Caco-2 (cell line): Measurements from ENCODE around the gene DPYSL5. TPM values are rescaled to one million over a fixed set of nuclear protein-coding genes. Genes with fewer than 3 reads are reported as not detected.
A peak's percentile ranks its signal among the peaks of the same experiment; 100 is the strongest.

Experiments used
- BruUV-seq: library from RNA; stranded (reverse); fragments of 400-500 nt; replicated peaks from 2 replicates; lab custom pipeline; 2021; lab: Mats Ljungman, UMichigan
- CTCF ChIA-PET: fragments of 300-600 bp; sonication (Branson Sonifier 250); formaldehyde crosslinking; loops from one replicate; lab custom pipeline; 2022; ENCODE audit warnings: antibody characterized with exemption; lab: Charles Lee
- POLR2A ChIA-PET: fragments of 300-600 bp; sonication (Branson Sonifier 250); formaldehyde crosslinking; loops from one replicate; lab custom pipeline; 2022; ENCODE audit warnings: antibody characterized with exemption; lab: Charles Lee
- DNase-seq, 2 experiments: peaks; one replicate each; pipeline versions ENCODE4 v3.0.0 to v3.0.0-alpha.2; 2020 to 2022
- H3K27me3 ChIP-seq: replicated peaks from 2 replicates; pipeline ENCODE4 v1.6.0; 2011; ENCODE audit warnings: low read length; ENCODE audit not compliant: control insufficient read depth, insufficient read depth
- H3K36me3 ChIP-seq: 2 replicates; pipeline ENCODE4 v1.5.1; 2011; ENCODE audit warnings: low read length; ENCODE audit not compliant: control insufficient read depth, insufficient read depth
- H3K4me1 ChIP-seq: fragments of 250-450 bp; sonication (Bioruptor Pico); 2 replicates; pipeline ENCODE4 v1.5.1; 2020; ENCODE audit warnings: mild to moderate bottlenecking
- H3K4me3 ChIP-seq: 2 replicates; pipeline ENCODE4 v1.5.1; 2011; ENCODE audit warnings: low read depth, mild to moderate bottlenecking, control low read depth, low read length
- H3K9me3 ChIP-seq: fragments of 250-450 bp; sonication (Bioruptor Pico); 2 replicates; pipeline ENCODE4 v1.5.1; 2020; ENCODE audit warnings: mild to moderate bottlenecking, moderate library complexity
- H3K27ac Mint-ChIP-seq: one replicate; pipeline ENCODE4 v1.8.0; 2022; ENCODE audit warnings: mixed read lengths; ENCODE audit not compliant: unreplicated experiment
- H3K27me3 Mint-ChIP-seq: one replicate; pipeline ENCODE4 v1.8.0; 2022; ENCODE audit warnings: mixed read lengths; ENCODE audit not compliant: insufficient read depth, unreplicated experiment
- H3K36me3 Mint-ChIP-seq: one replicate; pipeline ENCODE4 v1.8.0; 2022; ENCODE audit warnings: mild to moderate bottlenecking, mixed read lengths; ENCODE audit not compliant: insufficient read depth, unreplicated experiment
- H3K4me1 Mint-ChIP-seq: one replicate; pipeline ENCODE4 v1.8.0; 2022; ENCODE audit warnings: low read depth, mixed read lengths; ENCODE audit not compliant: unreplicated experiment
- H3K4me3 Mint-ChIP-seq: one replicate; pipeline ENCODE4 v1.8.0; 2022; ENCODE audit warnings: mild to moderate bottlenecking, moderate library complexity, mixed read lengths; ENCODE audit not compliant: unreplicated experiment
- H3K9me3 Mint-ChIP-seq: one replicate; pipeline ENCODE4 v1.8.0; 2022; ENCODE audit warnings: mixed read lengths; ENCODE audit not compliant: unreplicated experiment
- intact Hi-C: fragments of 100-400 bp; cut with micrococcal nuclease; formaldehyde crosslinking; loops from one replicate; pipeline ENCODE4 v1.10.0; 2022; ENCODE audit not compliant: unreplicated experiment
- total RNA-seq: library from RNA; stranded (reverse); gene quantifications from 2 replicates; pipeline ENCODE4 v1.2.3, GENCODE V29; 2022
- TF ChIP-seq, protein P1 (sequence below), 2 experiments: fragments of 200-600 bp in 1 of 2; IDR thresholded peaks; 1 replicate in 1 of 2; 2 replicates in 1 of 2; pipeline versions ENCODE4 v1.5.1 to v1.8.0; 2011 to 2022; ENCODE audit warnings: antibody characterized with exemption in 1 of 2, control low read depth in 1 of 2, inconsistent platforms in 1 of 2, low read depth in 1 of 2, low read length in 1 of 2, mild to moderate bottlenecking in 1 of 2, moderate library complexity in 1 of 2; ENCODE audit not compliant: insufficient read depth in 1 of 2, severe bottlenecking in 1 of 2, unreplicated experiment in 1 of 2

Gene DPYSL5
- total RNA-seq, 1 experiment from 2014 or later: 2.4 TPM

DNA sequence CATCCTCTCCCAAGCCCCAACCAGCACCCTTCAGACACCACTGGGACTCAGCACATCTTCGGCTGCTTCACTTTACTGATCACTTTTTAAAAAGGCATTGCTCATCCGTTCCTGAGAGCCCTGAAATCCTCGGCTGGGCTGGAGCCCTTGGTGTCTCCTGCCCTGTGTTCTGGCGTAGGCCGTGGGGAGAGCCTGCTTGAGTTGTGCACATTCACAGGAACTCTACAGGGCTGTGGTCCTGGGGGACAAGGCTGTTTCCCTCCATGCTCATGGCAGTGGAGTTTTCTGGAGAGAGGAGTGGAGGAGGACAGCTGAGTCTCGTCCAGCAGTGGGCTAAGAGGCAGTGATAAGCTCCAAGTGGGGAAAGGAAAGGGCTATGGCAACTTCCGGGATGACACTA, 46.1 kb upstream of the DPYSL5 start:
- Histone ChIP-seq H3K4me3 (no peak overlapping the region), H3K4me1 (no peaks in the 10 kb centered on the region), H3K27me3 (no peaks in the 10 kb centered on the region), H3K36me3 (no peaks in the 10 kb centered on the region), H3K9me3 (no peaks in the 10 kb centered on the region)
- POLR2A ChIA-PET: no interaction called here
- Mint-ChIP-seq H3K4me1 (no peaks in the 10 kb centered on the region), H3K27me3 (no peaks in the 10 kb centered on the region), H3K9me3 (no peaks in the 10 kb centered on the region), H3K4me3 (no peak overlapping the region), H3K27ac (no peak overlapping the region), H3K36me3 (peaks cover 37% of the 10 kb centered on the region)
- DNase-seq: no peak
- CTCF ChIA-PET: no interaction called here
- TF ChIP-seq, protein P1, sequence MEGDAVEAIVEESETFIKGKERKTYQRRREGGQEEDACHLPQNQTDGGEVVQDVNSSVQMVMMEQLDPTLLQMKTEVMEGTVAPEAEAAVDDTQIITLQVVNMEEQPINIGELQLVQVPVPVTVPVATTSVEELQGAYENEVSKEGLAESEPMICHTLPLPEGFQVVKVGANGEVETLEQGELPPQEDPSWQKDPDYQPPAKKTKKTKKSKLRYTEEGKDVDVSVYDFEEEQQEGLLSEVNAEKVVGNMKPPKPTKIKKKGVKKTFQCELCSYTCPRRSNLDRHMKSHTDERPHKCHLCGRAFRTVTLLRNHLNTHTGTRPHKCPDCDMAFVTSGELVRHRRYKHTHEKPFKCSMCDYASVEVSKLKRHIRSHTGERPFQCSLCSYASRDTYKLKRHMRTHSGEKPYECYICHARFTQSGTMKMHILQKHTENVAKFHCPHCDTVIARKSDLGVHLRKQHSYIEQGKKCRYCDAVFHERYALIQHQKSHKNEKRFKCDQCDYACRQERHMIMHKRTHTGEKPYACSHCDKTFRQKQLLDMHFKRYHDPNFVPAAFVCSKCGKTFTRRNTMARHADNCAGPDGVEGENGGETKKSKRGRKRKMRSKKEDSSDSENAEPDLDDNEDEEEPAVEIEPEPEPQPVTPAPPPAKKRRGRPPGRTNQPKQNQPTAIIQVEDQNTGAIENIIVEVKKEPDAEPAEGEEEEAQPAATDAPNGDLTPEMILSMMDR (IDR thresholded peaks at IDR 0.05; ENCODE audit: insufficient read depth in 1 of 2, low read depth in 1 of 2, low read length in 1 of 2, severe bottlenecking in 1 of 2, unreplicated experiment in 1 of 2): no peak
- BruUV-seq: no TSS peak
- intact Hi-C loops: no loop called here

GRCh38 chr2:26805241-26805676, 42.7 kb upstream of the DPYSL5 start:
- no peak overlapping the region for H3K4me3 ChIP-seq
- POLR2A ChIA-PET: no interaction called here
- peaks cover 5% of the 10 kb centered on the region for H3K36me3 Mint-ChIP-seq
- no peak for DNase-seq
- H3K9me3 Mint-ChIP-seq: no peaks in the 10 kb centered on the region
- TF ChIP-seq, protein P1 (IDR thresholded peaks at IDR 0.05; ENCODE audit: insufficient read depth in 1 of 2, low read depth in 1 of 2, low read length in 1 of 2, severe bottlenecking in 1 of 2, unreplicated experiment in 1 of 2): no peak
- CTCF ChIA-PET: no interaction called here
- intact Hi-C loops: no loop called here
- H3K9me3 ChIP-seq: no peaks in the 10 kb centered on the region
- H3K36me3 ChIP-seq: no peaks in the 10 kb centered on the region
- no TSS peak for BruUV-seq
- no peak overlapping the region for H3K27ac Mint-ChIP-seq
- no peaks in the 10 kb centered on the region for H3K27me3 Mint-ChIP-seq
- H3K27me3 ChIP-seq: no peaks in the 10 kb centered on the region
- no peaks in the 10 kb centered on the region for H3K4me1 Mint-ChIP-seq
- no peaks in the 10 kb centered on the region for H3K4me1 ChIP-seq
- H3K4me3 Mint-ChIP-seq: no peak overlapping the region

DNA sequence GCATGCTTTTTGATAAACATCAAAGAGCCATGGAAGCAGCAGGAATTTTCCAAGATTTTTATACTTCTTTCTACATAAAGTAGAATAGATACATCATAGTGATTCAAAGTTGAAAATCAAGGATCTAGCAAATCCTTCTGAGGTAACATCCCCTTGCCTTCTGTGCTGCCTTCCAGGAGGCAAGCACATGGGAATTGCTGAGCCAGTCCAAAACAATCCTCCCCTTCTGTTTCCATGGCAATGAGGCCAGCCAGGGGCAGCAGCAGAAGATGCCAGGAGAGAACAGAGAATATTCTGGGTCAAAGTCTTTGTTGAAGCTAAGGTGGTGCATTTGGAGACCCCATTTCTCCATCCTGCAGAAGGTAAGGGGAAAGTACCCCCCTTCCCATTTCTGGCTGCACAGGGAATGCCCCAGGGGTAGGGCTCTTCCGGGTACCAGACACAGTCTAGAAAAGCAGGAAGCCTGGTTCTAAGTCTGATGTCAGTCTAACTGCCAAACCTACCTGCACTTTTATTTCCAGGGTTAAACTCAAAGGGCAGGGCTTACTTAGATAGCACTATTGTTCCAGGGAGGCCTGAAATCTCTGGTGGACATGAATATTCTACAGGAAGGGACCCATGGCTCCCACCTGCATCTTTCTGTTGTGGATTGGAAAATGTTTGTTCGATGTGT, 40.0 kb upstream of the DPYSL5 start:
- H3K36me3 Mint-ChIP-seq: no peaks in the 10 kb centered on the region
- no peak overlapping the region for H3K27ac Mint-ChIP-seq
- Histone ChIP-seq H3K27me3 (no peaks in the 10 kb centered on the region), H3K9me3 (no peaks in the 10 kb centered on the region), H3K36me3 (no peaks in the 10 kb centered on the region), H3K4me3 (no peak overlapping the region), H3K4me1 (no peaks in the 10 kb centered on the region)
- H3K27me3 Mint-ChIP-seq: peaks cover 3% of the 10 kb centered on the region
- no peaks in the 10 kb centered on the region for H3K4me1 Mint-ChIP-seq
- no peak overlapping the region for H3K4me3 Mint-ChIP-seq
- intact Hi-C loops: no loop called here
- ChIA-PET CTCF (no interaction called here), POLR2A (no interaction called here)
- H3K9me3 Mint-ChIP-seq: no peaks in the 10 kb centered on the region
- DNase-seq: peak in 1 of 2 experiments; percentile 16
- TF ChIP-seq, protein P1 (IDR thresholded peaks at IDR 0.05; ENCODE audit: insufficient read depth in 1 of 2, low read depth in 1 of 2, low read length in 1 of 2, severe bottlenecking in 1 of 2, unreplicated experiment in 1 of 2): no peak
- no TSS peak for BruUV-seq
